Measurements from ENCODE around the gene STK24.
"Not testable (repeated sequence)": the region's sequence is repeated elsewhere in the genome, so short reads cannot be mapped to it uniquely, and the experiment has no call there.

The STK24 gene

GRCh38 chr13:98581971-98582702 lies 5.2 kb upstream of the STK24 start:
- no peak for DNase-seq

- no peak for DNase-seq
Measured at GRCh38 chr13:98581381-98581780, 4.5 kb upstream of the STK24 start.

- no peak for DNase-seq
Measured at GRCh38 chr13:98580420-98580819, 3.5 kb upstream of the STK24 start.

- no peak for DNase-seq
Measured at GRCh38 chr13:98577836-98578285, 954 bp upstream of the STK24 start.

GRCh38 chr13:98576200-98576945 lies 534 bp downstream of the STK24 start:
- peak; percentile 71 for DNase-seq

- no peak for DNase-seq
Measured at GRCh38 chr13:98575904-98576199, 1.1 kb downstream of the STK24 start.

GRCh38 chr13:98575009-98575903 lies 1.7 kb downstream of the STK24 start:
- DNase-seq, result no peak

GRCh38 chr13:98571955-98572662 lies 4.8 kb downstream of the STK24 start:
- peak; percentile 76 for DNase-seq

- DNase-seq, result no peak
Measured at GRCh38 chr13:98570929-98571372, 6.0 kb downstream of the STK24 start.

GRCh38 chr13:98569494-98570367 lies 7.2 kb downstream of the STK24 start:
- DNase-seq, result not testable (repeated sequence)

GRCh38 chr13:98568918-98569317 lies 8.0 kb downstream of the STK24 start:
- DNase-seq, result no peak

- DNase-seq, result no peak
Measured at GRCh38 chr13:98567140-98567539, 9.8 kb downstream of the STK24 start.

GRCh38 chr13:98565726-98566565 lies 11.0 kb downstream of the STK24 start:
- DNase-seq, result no peak

- DNase-seq, result no peak
Measured at GRCh38 chr13:98564204-98564603, 12.7 kb downstream of the STK24 start.

GRCh38 chr13:98563071-98563470 lies 13.8 kb downstream of the STK24 start:
- DNase-seq, result no peak

- DNase-seq, result no peak
Measured at GRCh38 chr13:98559169-98559568, 17.7 kb downstream of the STK24 start.

- DNase-seq, result no peak
Measured at GRCh38 chr13:98557937-98558792, 18.7 kb downstream of the STK24 start.

GRCh38 chr13:98556968-98557631 lies 19.8 kb downstream of the STK24 start:
- no peak for DNase-seq

- no peak for DNase-seq
Measured at GRCh38 chr13:98556142-98556816, 20.6 kb downstream of the STK24 start.

Measured in islet precursor cell (in vitro differentiated cells).